Right lobe of liver (tissue), 6 donors: Measurements from ENCODE around the gene NOL12. TPM values are rescaled to one million over a fixed set of nuclear protein-coding genes. Genes with fewer than 3 reads are reported as not detected.
A peak's percentile ranks its signal among the peaks of the same experiment; 100 is the strongest.

Source experiments
- ATAC-seq, 4 donors: fragments of 200-7000 bp; cut with Tn5 transposase; one replicate each; pipeline ENCODE4 v1.9.1; 2020; ENCODE audit warnings: mild to moderate bottlenecking in 4 of 4, moderate library complexity in 4 of 4
- DNase-seq, 3 donors: peaks; one replicate each; pipeline ENCODE4 v3.0.0-alpha.2; 2020
- H3K27ac ChIP-seq, 3 donors: fragments of 200-600 bp; one replicate each; pipeline ENCODE4 v1.8.0; 2022
- H3K27me3 ChIP-seq, 2 donors: fragments of 200-600 bp; one replicate each; pipeline ENCODE4 v1.8.0; 2022
- H3K36me3 ChIP-seq, 4 donors: fragments of 200-600 bp; sonication (generic) in 1 of 4; one replicate each; pipeline versions ENCODE4 v1.5.1 to v1.8.0; 2017 to 2022; ENCODE audit warnings: control low read depth in 1 of 4
- H3K4me1 ChIP-seq, 4 donors: fragments of 200-600 bp; sonication (generic) in 1 of 4; one replicate each; pipeline versions ENCODE4 v1.5.1 to v1.8.0; 2017 to 2022; ENCODE audit warnings: control low read depth in 1 of 4
- H3K4me3 ChIP-seq, 3 donors: fragments of 200-600 bp; one replicate each; pipeline ENCODE4 v1.8.0; 2022
- H3K9me3 ChIP-seq, 4 donors: fragments of 200-600 bp; sonication (generic) in 1 of 4; one replicate each; pipeline versions ENCODE4 v1.5.1 to v1.8.0; 2017 to 2022; ENCODE audit warnings: control low read depth in 1 of 4
- POLR2A ChIP-seq: fragments of 450-650 bp; IDR thresholded peaks from one replicate; pipeline ENCODE4 v1.6.1; 2017; ENCODE audit warnings: antibody characterized with exemption, mild to moderate bottlenecking
- WGBS: methylation state at CpG from one replicate; pipeline ENCODE4 v1.1.6; 2018; ENCODE audit warnings: low coverage, low lambda C conversion rate; ENCODE audit not compliant: insufficient coverage; ENCODE audit errors: missing lambda C conversion rate; 5-methylcytosine and 5-hydroxymethylcytosine counted together
- intact Hi-C, 2 donors: fragments of 100-400 bp; cut with DNase I; formaldehyde crosslinking; loops; one replicate each; pipeline versions ENCODE4 v1.11.2 to v1.14.1; 2022
- total RNA-seq, 6 experiments: library from RNA; depleted of rRNA in 2 of 6; stranded (reverse); fragments of >200 nt in 2 of 6; fragmentation: NEBNext Ultra II Directional in 3 of 6; extraction: Animal tissue kit (Norgen Biotek cat#: 25700) in 3 of 6; gene quantifications; one replicate each; pipeline versions ENCODE4 v1.1.0 to v1.2.4, GENCODE V29; 2016 to 2023
- TF ChIP-seq, protein P1 (sequence below), 4 donors: fragments of 200-600 bp in 3 of 4; fragments of 450-650 bp in 1 of 4; IDR thresholded peaks; one replicate each; pipeline versions ENCODE4 v1.5.1 to v1.8.0; 2016 to 2022; ENCODE audit warnings: antibody characterized with exemption in 4 of 4, mild to moderate bottlenecking in 2 of 4
- donor health status: DM: no; HTN: yes; CAD: no.
- donor health status: DM: no; HTN: no; CAD: no.
- donor health status: DM: no; HTN: no; CAD: no.
- donor health status: DM: no; HTN: yes; CAD: no.
- donor health status: DM: no; HTN: yes; CAD: no.

NOL12 gene
- total RNA-seq, 6 experiments from 2014 or later, result 8.4 to 16.1 (median 9.4) TPM

DNA sequence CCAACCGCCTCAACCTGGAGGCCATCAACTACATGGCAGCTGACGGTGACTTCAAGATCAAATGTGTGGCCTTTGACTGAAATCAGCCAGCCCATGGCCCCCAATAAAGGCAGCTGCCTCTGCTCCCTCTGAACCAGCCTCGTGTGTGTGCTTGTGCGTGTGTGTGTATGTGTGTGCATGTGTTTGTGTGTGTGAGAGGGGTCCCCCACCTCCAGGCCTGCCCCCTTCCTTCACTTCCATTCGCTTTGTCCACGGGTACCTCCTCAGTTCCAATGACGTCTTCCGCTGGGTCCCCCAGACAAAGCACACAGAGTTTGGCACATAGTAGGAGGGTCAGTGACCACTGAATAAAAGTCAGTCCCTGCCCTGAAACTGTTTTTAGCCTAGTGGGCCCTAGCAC lies 6.5 kb upstream of the NOL12 start:
- no peak overlapping the region for H3K27ac ChIP-seq
- intact Hi-C loops, result loop anchor here (5.0 to 10.0 kb wide), 3 partner anchors 37 to 55 kb away; no protein-coding TSS in a partner anchor
- TF ChIP-seq POLR2A, result no peak
- TF ChIP-seq, protein P1, sequence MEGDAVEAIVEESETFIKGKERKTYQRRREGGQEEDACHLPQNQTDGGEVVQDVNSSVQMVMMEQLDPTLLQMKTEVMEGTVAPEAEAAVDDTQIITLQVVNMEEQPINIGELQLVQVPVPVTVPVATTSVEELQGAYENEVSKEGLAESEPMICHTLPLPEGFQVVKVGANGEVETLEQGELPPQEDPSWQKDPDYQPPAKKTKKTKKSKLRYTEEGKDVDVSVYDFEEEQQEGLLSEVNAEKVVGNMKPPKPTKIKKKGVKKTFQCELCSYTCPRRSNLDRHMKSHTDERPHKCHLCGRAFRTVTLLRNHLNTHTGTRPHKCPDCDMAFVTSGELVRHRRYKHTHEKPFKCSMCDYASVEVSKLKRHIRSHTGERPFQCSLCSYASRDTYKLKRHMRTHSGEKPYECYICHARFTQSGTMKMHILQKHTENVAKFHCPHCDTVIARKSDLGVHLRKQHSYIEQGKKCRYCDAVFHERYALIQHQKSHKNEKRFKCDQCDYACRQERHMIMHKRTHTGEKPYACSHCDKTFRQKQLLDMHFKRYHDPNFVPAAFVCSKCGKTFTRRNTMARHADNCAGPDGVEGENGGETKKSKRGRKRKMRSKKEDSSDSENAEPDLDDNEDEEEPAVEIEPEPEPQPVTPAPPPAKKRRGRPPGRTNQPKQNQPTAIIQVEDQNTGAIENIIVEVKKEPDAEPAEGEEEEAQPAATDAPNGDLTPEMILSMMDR (IDR thresholded peaks at IDR 0.05), result no peak
- H3K9me3 ChIP-seq, result no peaks in the 10 kb centered on the region
- no peaks in the 10 kb centered on the region for H3K36me3 ChIP-seq
- ATAC-seq, result no peak
- H3K4me1 ChIP-seq, result peaks cover 0 to 33% (median 9%) of the 10 kb centered on the region in 4 donors
- no peak for DNase-seq
- H3K4me3 ChIP-seq, result no peak overlapping the region
- H3K27me3 ChIP-seq, result no peaks in the 10 kb centered on the region
- WGBS, result 82% methylated on average over 4 of the region's 8 CpGs

DNA sequence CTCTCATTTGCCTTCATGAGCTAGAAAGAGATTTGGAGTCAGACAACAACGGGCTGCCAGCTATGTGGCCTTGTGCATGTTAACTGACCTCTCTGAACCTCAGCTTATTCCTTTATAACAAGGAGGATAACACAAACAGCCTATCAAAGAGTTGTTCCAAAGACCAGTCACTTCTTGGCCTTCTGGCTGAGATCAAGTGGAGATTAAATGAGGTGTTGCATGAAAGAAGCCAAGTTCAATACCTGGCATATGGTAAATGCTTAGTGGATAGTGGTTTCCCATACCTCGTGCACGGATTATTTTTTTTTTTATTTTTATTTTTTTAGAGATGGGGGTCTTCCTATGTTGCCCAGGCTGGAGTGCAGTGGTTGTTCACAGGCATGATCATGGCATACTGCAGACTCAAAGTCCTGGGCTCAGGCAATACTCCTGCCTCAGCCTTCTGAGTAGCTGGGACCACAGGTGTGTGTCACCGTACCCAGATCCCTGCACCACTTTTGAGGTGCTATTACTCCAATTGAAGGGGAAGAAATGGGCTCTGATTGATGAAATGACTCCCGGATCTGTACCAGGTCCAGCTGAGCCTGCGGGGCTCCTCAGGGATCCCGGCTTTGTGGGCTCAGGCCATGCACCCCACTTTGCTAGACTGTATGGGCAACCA lies 5.8 kb upstream of the NOL12 start:
- H3K27ac ChIP-seq, result no peak overlapping the region
- 87% methylated on average over 7 of the region's 7 CpGs for WGBS
- TF ChIP-seq, protein P1 (IDR thresholded peaks at IDR 0.05), result no peak
- no peak for TF ChIP-seq POLR2A
- ATAC-seq (no peak), DNase-seq (no peak)
- intact Hi-C loops, result loop anchor here in 1 of 2 donors (5.0 to 10.0 kb wide), 2 partner anchors 38 to 54 kb away; no protein-coding TSS in a partner anchor
- H3K27me3 ChIP-seq, result no peaks in the 10 kb centered on the region
- no peak overlapping the region for H3K4me3 ChIP-seq
- no peaks in the 10 kb centered on the region for H3K9me3 ChIP-seq
- H3K4me1 ChIP-seq, result peaks cover 0 to 33% (median 9%) of the 10 kb centered on the region in 4 donors
- no peaks in the 10 kb centered on the region for H3K36me3 ChIP-seq

DNA sequence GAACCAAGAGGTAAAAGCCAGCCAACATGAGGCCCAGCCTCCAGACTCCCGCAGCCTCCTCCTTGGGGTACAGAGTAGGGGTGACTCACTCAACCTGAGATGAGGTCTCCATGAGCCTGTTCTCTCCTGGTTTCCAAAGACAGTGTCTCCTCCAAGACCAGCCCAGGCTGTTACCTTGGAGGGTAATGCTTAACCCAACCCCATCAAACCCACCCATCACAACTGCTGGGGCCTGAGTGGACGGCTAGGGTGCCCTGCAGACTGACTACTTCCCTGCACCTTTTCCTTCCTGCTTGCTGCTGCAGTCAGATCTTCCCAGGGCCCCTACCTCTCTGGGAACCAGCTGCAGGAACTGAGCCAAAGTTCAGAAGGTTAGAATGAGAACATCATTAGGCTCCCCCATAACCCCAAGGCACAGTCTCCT lies 5.1 kb upstream of the NOL12 start:
- TF ChIP-seq POLR2A, result no peak
- TF ChIP-seq, protein P1 (IDR thresholded peaks at IDR 0.05), result no peak
- no peaks in the 10 kb centered on the region for H3K9me3 ChIP-seq
- H3K27ac ChIP-seq, result no peak overlapping the region
- DNase-seq, result no peak
- intact Hi-C loops, result loop anchor here in 1 of 2 donors (5.0 to 10.0 kb wide), 2 partner anchors 39 to 54 kb away; no protein-coding TSS in a partner anchor
- no CpG with 5 or more reads among the region's 2 CpGs for WGBS
- H3K4me1 ChIP-seq, result peaks cover 0 to 33% (median 8%) of the 10 kb centered on the region in 4 donors
- H3K36me3 ChIP-seq, result no peaks in the 10 kb centered on the region
- no peaks in the 10 kb centered on the region for H3K27me3 ChIP-seq
- no peak for ATAC-seq
- no peak overlapping the region for H3K4me3 ChIP-seq

DNA sequence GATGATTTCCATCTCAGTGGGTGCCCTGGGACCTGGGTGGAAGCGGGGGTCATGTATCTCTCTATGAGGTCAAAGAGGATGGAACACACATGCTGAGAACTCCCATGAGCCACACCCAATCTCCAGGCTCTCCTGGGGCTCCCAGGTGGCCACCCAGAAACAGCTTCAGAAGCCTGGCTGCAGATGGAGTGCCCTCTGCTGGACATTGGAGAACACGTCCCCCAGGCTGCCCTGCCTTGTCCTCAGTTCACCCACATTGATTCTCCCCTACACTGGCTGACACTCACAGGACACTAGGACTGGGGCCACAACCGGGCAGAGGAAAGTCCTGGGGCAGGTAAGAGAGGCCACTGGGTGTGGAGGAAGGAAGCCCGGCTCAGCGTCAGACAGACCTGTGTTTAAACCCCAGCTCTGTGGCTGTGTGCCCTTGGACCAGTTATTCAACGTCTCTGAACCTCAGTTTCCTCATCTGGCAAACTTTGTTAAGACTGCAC lies 4.5 kb upstream of the NOL12 start:
- no CpG with 5 or more reads among the region's 6 CpGs for WGBS
- DNase-seq (peak; percentile 66 to 87 (median 85)), ATAC-seq (peak; percentile 59 to 83 (median 75))
- H3K4me1 ChIP-seq, result peaks cover 0 to 28% (median 8%) of the 10 kb centered on the region in 4 donors
- no peaks in the 10 kb centered on the region for H3K27me3 ChIP-seq
- H3K36me3 ChIP-seq, result no peaks in the 10 kb centered on the region
- TF ChIP-seq, protein P1 (IDR thresholded peaks at IDR 0.05), result peak; percentile 89 to 91 (median 90)
- no peak for TF ChIP-seq POLR2A
- H3K27ac ChIP-seq, result no peak overlapping the region
- H3K9me3 ChIP-seq, result no peaks in the 10 kb centered on the region
- H3K4me3 ChIP-seq, result no peak overlapping the region
- intact Hi-C loops, result loop anchor here in 1 of 2 donors (5.0 to 10.0 kb wide), 2 partner anchors 39 to 53 kb away; no protein-coding TSS in a partner anchor
